Measurements from ENCODE around the gene CDK9.

DNA sequence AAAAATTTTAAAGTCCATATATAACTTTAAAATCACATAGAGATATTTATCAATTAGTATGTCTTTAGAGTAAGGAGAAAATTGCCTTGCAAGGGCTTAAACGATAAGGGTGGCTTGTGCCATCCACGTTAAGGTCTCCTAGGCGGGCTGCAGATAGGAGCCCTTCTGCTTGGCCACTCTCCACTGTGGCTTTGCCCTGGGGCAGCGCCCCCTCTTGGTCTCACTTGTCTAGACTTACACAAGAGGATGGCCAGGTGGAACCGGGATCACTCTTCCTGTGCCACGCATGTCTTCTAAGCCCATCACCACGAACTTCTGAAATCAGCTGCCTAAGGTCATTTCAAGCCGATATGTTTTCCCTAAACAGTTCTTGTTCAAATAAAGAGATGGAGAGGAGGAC lies 19.8 kb downstream of the CDK9 start:
- peak; percentile 76 for TF ChIP-seq CTCF (conservative IDR thresholded peaks at IDR 0.05; ENCODE audit: low read length)
- TF ChIP-seq EZH2phosphoT487 (IDR thresholded peaks at IDR 0.05; ENCODE audit: borderline replicate concordance, low read depth, low read length): no peak
